ENCODE data around the gene CTDSP1. TPM values are rescaled to one million over a fixed set of nuclear protein-coding genes. Genes with fewer than 3 reads are reported as not detected.
A peak's percentile ranks its signal among the peaks of the same experiment; 100 is the strongest.

CTDSP1 gene
- total RNA-seq (2014; rRNA removed; shearing (Covaris generic)) = 31.6 and 37.8 TPM in 2 replicates

DNA sequence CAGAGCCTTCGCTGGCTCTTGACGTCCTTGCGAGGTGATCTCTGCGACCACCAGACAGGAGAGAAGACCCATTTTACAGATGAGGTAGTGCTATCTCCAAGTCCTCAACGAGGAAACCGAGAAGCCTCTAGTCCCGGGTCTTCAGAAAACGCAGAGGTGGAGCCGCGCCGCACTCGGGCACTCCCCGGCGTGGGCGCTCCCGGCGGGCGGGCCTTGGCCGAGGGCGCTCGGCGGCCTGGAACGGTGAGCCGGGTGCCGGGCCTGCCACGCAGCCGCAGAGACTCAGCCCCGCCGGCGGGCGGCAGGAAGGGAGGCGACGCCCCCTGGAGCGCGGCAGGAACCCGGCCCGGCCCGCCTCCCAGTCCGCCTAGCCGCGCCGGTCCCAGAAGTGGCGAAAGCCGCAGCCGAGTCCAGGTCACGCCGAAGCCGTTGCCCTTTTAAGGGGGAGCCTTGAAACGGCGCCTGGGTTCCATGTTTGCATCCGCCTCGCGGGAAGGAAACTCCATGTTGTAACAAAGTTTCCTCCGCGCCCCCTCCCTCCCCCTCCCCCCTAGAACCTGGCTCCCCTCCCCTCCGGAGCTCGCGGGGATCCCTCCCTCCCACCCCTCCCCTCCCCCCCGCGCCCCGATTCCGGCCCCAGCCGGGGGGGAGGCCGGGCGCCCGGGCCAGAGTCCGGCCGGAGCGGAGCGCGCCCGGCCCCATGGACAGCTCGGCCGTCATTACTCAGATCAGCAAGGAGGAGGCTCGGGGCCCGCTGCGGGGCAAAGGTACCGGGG lies at the start of gene CTDSP1:
Gene CTDSP1, plus strand, starts transcription at position 478 of the 776 bp plus-strand sequence. Its CDS starts 223 bp downstream, at position 701.
- peak; percentile 93 for DNase-seq (ENCODE audit: low read depth)

DNA sequence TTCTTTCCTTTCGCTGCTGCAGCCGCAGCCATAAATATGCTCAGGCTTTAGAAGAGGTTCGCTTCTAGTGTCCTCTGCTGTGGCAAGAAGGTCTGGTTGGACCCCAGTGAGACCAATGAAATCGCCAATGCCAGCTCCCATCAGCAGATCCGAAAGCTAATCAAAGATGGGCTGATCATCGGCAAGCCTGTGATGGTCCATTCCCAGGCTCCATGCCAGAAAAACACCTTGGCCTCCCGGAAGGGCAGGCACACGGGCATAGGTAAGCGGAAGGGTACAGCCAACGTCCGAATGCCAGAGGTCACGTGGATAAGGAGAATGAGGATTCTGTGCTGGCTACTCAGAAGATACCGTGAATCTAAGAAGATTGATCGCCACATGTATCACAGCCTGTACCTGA lies 45.6 kb upstream of the CTDSP1 start:
- DNase-seq (ENCODE audit: low read depth) = no peak

DNA sequence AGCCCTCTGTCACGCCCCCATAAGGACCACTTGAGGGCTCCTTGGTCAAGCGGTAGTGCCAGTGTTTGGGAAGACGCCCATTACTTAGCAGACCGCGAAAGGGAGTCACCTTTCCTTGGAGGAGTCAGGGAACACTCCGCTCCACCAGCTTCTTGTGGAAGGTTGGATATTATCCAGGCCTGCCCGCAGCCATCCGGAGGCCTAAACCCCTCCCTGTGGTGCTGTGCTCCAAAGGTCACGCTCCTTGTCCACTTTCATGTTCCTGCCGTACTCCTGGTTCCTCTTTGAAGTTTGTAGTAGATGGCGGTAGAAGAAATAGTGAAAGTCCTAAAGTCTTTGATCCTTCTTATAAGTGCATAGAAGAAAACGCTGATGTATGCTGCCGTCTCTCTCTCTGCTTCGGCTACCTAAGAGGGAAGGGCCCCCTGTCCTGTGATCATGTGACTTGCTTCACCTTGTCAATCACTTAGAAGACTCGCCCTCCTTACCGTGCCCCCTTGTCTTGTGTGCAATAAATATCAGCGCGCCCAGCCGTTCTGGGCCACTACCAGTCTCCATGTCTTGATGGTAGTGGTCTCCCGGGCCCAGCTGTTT lies 44.7 kb upstream of the CTDSP1 start:
- no peak for DNase-seq (ENCODE audit: low read depth)

DNA sequence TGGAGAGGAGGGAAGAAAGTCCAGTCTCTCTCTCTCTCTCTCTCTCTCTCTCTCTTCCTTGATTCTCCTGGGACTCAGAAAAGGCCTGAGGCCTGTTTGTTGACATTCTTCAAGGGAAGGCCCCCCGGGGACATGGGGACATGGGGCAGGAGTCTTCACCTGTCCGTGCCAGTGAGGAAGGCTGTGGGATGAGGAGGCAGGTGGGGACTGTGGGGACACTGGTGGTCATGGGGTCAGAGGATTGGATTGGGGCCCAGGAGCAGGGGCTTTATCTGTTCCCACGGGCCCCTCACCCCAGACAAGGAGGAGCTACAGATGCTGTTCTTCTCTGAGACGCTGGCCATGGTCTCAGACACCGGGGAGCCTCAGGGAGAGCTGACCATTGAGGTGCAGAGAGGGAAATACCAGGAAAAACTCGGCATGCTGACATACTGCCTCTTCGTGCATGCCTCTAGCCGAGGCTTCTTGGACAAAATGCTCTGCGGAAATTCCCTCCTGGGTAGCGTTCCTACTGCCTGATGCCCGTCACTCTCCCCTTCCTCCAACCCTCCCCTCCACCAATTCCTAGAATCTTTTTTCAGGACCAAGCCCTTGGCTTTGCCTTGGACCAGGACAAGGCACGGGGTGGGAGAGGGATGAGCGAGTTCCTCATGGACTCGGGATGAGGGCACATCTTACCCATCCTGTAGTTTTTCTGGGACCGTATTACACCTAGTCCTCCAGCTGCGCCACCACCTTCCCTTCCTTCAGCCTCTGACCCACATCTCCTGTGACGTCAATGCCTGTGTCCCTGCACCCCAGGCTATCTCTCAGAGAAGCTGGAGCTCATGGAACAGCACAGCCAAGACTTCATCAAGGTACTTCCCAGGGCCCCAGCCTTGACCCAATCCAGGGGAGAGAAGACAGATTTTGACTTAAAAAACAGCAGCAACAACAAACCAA lies 42.2 kb upstream of the CTDSP1 start:
- no peak for DNase-seq (ENCODE audit: low read depth)

- DNase-seq (ENCODE audit: low read depth) = no peak
These were observed 39.2 kb upstream of the CTDSP1 start for GRCh38 chr2:218360453-218360852.

DNA sequence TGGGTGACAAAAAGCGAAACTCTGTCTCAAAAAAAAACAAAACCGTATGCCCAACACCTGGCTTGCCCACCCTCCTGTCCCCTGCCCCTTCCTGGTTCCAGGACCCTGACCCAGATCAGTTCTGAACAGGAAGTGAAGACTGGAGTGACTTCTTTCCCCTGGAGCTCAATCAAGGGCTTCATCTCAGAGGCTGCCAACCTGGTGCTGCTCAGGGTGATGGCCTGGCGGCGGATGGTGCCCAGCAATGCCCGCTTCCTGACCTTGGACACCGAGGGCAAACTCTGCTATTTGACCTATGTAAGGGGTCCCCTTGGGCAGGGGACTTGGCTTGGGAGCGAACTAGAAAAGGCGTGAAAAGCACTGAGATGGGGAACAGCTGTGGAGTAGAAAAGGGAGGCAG lies 37.1 kb upstream of the CTDSP1 start:
- DNase-seq (ENCODE audit: low read depth) = no peak

DNA sequence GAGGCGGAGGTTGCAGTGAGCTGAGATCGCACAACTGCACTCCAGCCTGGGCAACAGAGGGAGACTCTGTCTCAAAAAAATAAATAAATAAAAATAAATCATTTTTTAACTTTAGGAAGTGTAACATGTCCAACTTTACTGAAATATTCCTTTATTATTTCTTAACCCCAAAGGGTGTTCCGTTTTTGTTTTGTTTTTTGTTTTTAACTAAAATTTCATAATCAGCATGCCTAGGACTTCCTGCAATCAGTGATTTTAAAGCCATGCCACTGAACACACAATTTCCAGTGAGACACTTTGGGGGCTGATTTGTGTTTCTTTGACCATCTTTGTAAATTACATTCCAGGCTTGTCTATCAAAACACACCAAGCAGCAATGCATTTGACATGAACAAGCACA lies 35.9 kb upstream of the CTDSP1 start:
- no peak for DNase-seq (ENCODE audit: low read depth)

DNA sequence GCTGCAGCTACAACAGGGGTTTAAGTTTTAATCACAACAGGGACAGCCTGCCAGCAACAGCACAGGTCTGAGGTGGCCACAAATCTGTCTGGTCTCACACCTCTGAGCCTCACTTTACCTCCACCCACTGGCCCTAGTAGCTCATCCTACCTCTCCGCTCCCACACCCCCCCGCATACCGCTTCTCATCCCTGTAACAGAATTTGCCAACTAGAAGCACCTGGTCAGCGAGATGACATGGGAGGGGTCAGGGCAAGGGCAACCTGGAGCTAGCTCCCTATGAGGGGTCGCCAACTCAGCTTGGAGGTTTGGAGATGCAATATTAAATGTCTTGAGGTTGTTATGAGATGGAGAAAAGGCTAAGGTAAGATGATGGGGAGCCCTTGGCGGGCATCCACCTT lies 35.5 kb upstream of the CTDSP1 start:
- no peak for DNase-seq (ENCODE audit: low read depth)

GRCh38 chr2:218366621-218367414 lies 32.9 kb upstream of the CTDSP1 start:
- no peak for DNase-seq (ENCODE audit: low read depth)

- peak; percentile 49 for DNase-seq (ENCODE audit: low read depth)
These were observed 32.1 kb upstream of the CTDSP1 start for GRCh38 chr2:218367415-218368149.

DNA sequence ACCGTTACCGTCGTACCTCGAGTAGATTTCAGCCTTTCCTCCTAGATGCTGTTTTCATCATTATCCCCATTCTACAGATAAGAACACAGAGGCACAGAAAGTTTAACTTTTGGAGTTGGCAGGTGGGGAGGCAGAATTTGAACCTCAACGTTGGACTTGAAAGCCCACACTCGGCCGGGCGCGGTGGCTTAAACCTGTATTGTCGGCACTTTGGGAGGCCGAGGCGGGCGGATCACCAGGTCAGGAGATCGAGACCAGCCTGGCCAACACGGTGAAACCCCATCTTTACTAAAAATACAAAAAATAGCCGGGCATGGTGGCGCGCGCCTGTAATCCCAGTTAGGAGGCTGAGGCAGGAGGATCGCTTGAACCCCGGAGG lies 31.5 kb upstream of the CTDSP1 start:
- no peak for DNase-seq (ENCODE audit: low read depth)

GRCh38 chr2:218368621-218369153 lies 31.0 kb upstream of the CTDSP1 start:
- DNase-seq (ENCODE audit: low read depth) = peak; percentile 63

GRCh38 chr2:218369330-218369729 lies 30.3 kb upstream of the CTDSP1 start:
- DNase-seq (ENCODE audit: low read depth) = no peak

DNA sequence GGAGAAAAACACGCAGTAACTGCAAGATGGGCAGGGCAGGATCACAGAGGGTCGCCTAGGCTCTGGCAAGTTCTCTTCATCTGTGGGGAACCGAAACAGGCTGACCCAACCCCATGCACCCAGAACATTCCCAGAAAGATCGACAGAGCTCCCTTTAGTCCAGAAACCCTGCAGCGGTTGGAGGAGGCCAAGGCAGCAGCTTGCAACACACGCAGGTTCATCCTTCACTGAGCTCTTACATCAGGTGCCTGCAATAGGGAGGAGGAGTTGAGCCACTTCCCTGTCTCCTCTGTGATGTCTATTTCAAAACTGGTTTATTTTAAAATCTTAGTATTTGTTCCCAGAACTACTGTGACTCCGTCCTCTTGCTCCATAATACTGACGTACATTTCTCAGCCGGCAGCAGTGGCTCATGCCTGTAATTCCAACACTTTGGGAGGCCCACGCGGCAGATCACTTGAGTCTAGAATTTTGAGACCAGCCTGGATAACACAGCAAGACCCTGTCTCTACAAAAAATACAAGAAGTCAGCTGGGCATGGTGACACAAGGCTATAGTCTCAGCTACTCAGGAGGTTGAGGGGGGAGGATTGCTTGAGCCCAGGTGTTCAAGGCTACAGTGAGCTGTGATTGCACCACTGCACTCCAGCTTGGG lies 29.1 kb upstream of the CTDSP1 start:
- no peak for DNase-seq (ENCODE audit: low read depth)

DNA sequence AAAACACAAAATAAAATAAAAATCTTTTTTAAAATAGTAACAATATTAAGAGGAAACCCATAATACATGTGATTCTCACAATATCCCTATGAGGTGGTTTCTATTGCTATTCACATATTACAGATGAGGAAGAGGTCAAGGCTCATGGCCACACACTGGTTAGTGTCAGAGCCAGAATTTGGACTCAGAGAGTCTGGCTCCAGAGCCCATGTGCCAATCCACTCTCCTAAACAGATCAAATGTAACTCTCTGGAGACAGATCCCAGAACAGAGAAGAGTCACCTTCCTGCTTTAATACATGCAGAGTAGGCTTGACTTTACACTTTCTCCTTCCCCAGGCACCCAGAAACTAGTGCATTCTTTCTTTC lies 27.7 kb upstream of the CTDSP1 start:
- no peak for DNase-seq (ENCODE audit: low read depth)

- DNase-seq (ENCODE audit: low read depth) = no peak
These were observed 24.9 kb upstream of the CTDSP1 start for GRCh38 chr2:218374795-218375194.

GRCh38 chr2:218375212-218375611 lies 24.5 kb upstream of the CTDSP1 start:
- peak; percentile 56 for DNase-seq (ENCODE audit: low read depth)

DNA sequence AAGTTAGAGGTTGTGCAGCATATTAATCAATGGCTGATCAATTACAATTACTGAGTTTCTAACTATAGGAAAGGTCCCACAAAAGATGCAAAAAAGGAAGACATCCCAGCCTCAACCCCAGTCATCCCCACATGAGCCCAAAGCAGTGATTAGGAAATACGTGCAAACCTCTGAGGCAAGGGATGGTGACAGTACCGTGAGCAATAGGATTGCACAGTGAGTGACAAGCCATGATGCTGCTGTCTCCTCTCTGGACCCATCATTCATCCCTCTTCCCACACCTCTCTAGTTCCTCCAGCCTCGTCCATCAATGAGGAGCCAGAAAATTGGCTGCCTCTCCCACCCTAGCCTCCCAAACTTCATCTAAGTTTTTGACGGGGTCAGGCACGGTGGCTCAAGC lies 21.6 kb upstream of the CTDSP1 start:
- DNase-seq (ENCODE audit: low read depth) = no peak

- DNase-seq (ENCODE audit: low read depth) = no peak
These were observed 17.7 kb upstream of the CTDSP1 start, which contains the start of gene SLC11A1 for GRCh38 chr2:218381916-218382366. Gene SLC11A1 (plus strand): TSS chr2:218382273. CDS start chr2:218382369, 96 bp downstream.

- no peak for DNase-seq (ENCODE audit: low read depth)
These were observed 16.9 kb upstream of the CTDSP1 start for GRCh38 chr2:218382785-218383184.
